HT1080 (cell line): Measurements from ENCODE around the gene RNASEH2A. TPM values are rescaled to one million over a fixed set of nuclear protein-coding genes. Genes with fewer than 3 reads are reported as not detected.
"Not testable (repeated sequence)": the region's sequence is repeated elsewhere in the genome, so short reads cannot be mapped to it uniquely, and the experiment has no call there.

Experiments
- DNase-seq: peaks from one replicate; pipeline ENCODE4 v3.0.0-alpha.2; 2015; ENCODE audit warnings: low read depth
- total RNA-seq: library from RNA; depleted of rRNA; stranded (reverse); fragments of >200 nt; shearing (Covaris generic); gene quantifications from 2 replicates; pipeline ENCODE4 v1.2.3, GENCODE V29; 2014

RNASEH2A gene
- total RNA-seq, 1 experiment from 2014 or later = 68.6 TPM

GRCh38 chr19:12793290-12794195 lies 12.8 kb upstream of the RNASEH2A start:
- peak; percentile 90 for DNase-seq

GRCh38 chr19:12794196-12794941 lies 12.0 kb upstream of the RNASEH2A start:
- no peak for DNase-seq

- DNase-seq = no peak
These were observed 11.4 kb upstream of the RNASEH2A start for GRCh38 chr19:12794971-12795381.

GRCh38 chr19:12796146-12797071 lies 10.0 kb upstream of the RNASEH2A start:
- DNase-seq = peak; percentile 71

GRCh38 chr19:12797141-12797587 lies 9.2 kb upstream of the RNASEH2A start:
- DNase-seq = no peak

GRCh38 chr19:12797607-12798006 lies 8.8 kb upstream of the RNASEH2A start:
- not testable (repeated sequence) for DNase-seq

- no peak for DNase-seq
These were observed 6.5 kb upstream of the RNASEH2A start for GRCh38 chr19:12799742-12800465.

- no peak for DNase-seq
These were observed 6.0 kb upstream of the RNASEH2A start for GRCh38 chr19:12800466-12800770.

- no peak for DNase-seq
These were observed 5.4 kb upstream of the RNASEH2A start for GRCh38 chr19:12800923-12801465.

- no peak for DNase-seq
These were observed 4.7 kb upstream of the RNASEH2A start, which contains the start of the genes PRDX2 and THSD8 for GRCh38 chr19:12801466-12802266. PRDX2 (minus strand) TSS chr19:12801800; CDS start chr19:12801261, 539 bp downstream. THSD8 (plus strand) TSS chr19:12802069; CDS start chr19:12802072, 3 bp downstream.

GRCh38 chr19:12802267-12803106 lies 3.9 kb upstream of the RNASEH2A start:
- DNase-seq = no peak

- no peak for DNase-seq
These were observed 2.3 kb upstream of the RNASEH2A start for GRCh38 chr19:12804051-12804450.

GRCh38 chr19:12815088-12815487 lies 8.7 kb downstream of the RNASEH2A start:
- DNase-seq = no peak

GRCh38 chr19:12817188-12817587 lies 10.8 kb downstream of the RNASEH2A start:
- not testable (repeated sequence) for DNase-seq

- DNase-seq = not testable (repeated sequence)
These were observed 11.4 kb downstream of the RNASEH2A start for GRCh38 chr19:12817810-12818209.

GRCh38 chr19:12821761-12822160 lies 15.4 kb downstream of the RNASEH2A start:
- peak; percentile 56 for DNase-seq

- no peak for DNase-seq
These were observed 19.1 kb downstream of the RNASEH2A start for GRCh38 chr19:12825254-12826131.
